HG02884 (cell line): ENCODE results near the gene NKAPL.
A peak's percentile ranks its signal among the peaks of the same experiment; 100 is the strongest.

Experiments used
- ATAC-seq: cut with Tn5 transposase; IDR thresholded peaks from one replicate; pipeline ENCODE4 v1.9.1; 2021; ENCODE audit warnings: mild to moderate bottlenecking, moderate library complexity; ENCODE audit not compliant: unreplicated experiment

The NKAPL gene

GRCh38 chr6:28258877-28259777, at the start of gene NKAPL:
Gene NKAPL (plus strand): TSS chr6:28259297. CDS start chr6:28259372, 75 bp downstream.
- ATAC-seq, result no peak

- no peak for ATAC-seq
These were observed 49.2 kb upstream of the NKAPL start for GRCh38 chr6:28209753-28210535.

- ATAC-seq, result peak; percentile 9
These were observed 47.1 kb upstream of the NKAPL start for GRCh38 chr6:28211840-28212509.

- peak; percentile 59 for ATAC-seq
These were observed 46.4 kb upstream of the NKAPL start for GRCh38 chr6:28212510-28213212.

GRCh38 chr6:28213213-28213523, 45.9 kb upstream of the NKAPL start:
- no peak for ATAC-seq

- ATAC-seq, result no peak
These were observed 43.7 kb upstream of the NKAPL start for GRCh38 chr6:28215425-28215824.

- no peak for ATAC-seq
These were observed 41.2 kb upstream of the NKAPL start for GRCh38 chr6:28217890-28218289.

GRCh38 chr6:28218312-28219248, 40.5 kb upstream of the NKAPL start:
- ATAC-seq, result peak; percentile 72

- no peak for ATAC-seq
These were observed 38.6 kb upstream of the NKAPL start for GRCh38 chr6:28220257-28221133.

- no peak for ATAC-seq
These were observed 34.7 kb upstream of the NKAPL start for GRCh38 chr6:28224131-28225055.

GRCh38 chr6:28225056-28225834, 33.9 kb upstream of the NKAPL start, which contains the start of gene ZSCAN9:
Gene ZSCAN9 (plus strand): TSS chr6:28225275. CDS start chr6:28227085, 1,810 bp downstream.
- peak; percentile 80 for ATAC-seq

GRCh38 chr6:28226460-28226859, 32.6 kb upstream of the NKAPL start:
- ATAC-seq, result no peak

- no peak for ATAC-seq
These were observed 26.3 kb upstream of the NKAPL start for GRCh38 chr6:28232785-28233184.

- no peak for ATAC-seq
These were observed 23.1 kb upstream of the NKAPL start for GRCh38 chr6:28235912-28236452.

- ATAC-seq, result no peak
These were observed 19.5 kb upstream of the NKAPL start for GRCh38 chr6:28239636-28240035.

- no peak for ATAC-seq
These were observed 18.6 kb upstream of the NKAPL start for GRCh38 chr6:28240471-28240870.

GRCh38 chr6:28243946-28244345, 15.2 kb upstream of the NKAPL start:
- ATAC-seq, result no peak
